Astrocyte (in vitro differentiated cells and primary cell): ENCODE measurements around the gene FGD6.

Experiments used
- CTCF ChIP-seq: IDR thresholded peaks from 2 replicates; pipeline ENCODE4 v1.5.1; 2011; ENCODE audit warnings: low read depth, mild to moderate bottlenecking, inconsistent platforms, low read length, moderate library complexity; ENCODE audit not compliant: insufficient read depth
- EZH2 ChIP-seq: IDR thresholded peaks from 2 replicates; pipeline ENCODE4 v1.6.1; 2012; ENCODE audit warnings: mild to moderate bottlenecking, low read length, inconsistent platforms; ENCODE audit not compliant: insufficient read depth

GRCh38 chr12:95136598-95136997, 80.7 kb downstream of the FGD6 start:
- TF ChIP-seq CTCF: no peak
- no peak for TF ChIP-seq EZH2
